Breast epithelium (tissue), 3 donors: Measurements from ENCODE around the gene ZNF831.

ENCODE experiments used
- POLR2A ChIP-seq: fragments of 450-650 bp; IDR thresholded peaks from one replicate; pipeline ENCODE4 v1.6.1; 2016; ENCODE audit warnings: antibody characterized with exemption, mild to moderate bottlenecking, moderate library complexity
- POLR2AphosphoS5 ChIP-seq, 3 donors: sonication (generic); formaldehyde crosslinking; IDR thresholded peaks; one replicate each; pipeline ENCODE4 v1.6.1; 2017; ENCODE audit warnings: antibody characterized with exemption in 3 of 3
- TF ChIP-seq, protein P1 (sequence below), 3 donors: fragments of 450-650 bp; IDR thresholded peaks; one replicate each; pipeline ENCODE4 v1.5.1; 2016 to 2017; ENCODE audit warnings: antibody characterized with exemption in 3 of 3, mild to moderate bottlenecking in 3 of 3, moderate library complexity in 3 of 3

- TF ChIP-seq POLR2A = no peak
- TF ChIP-seq, protein P1, sequence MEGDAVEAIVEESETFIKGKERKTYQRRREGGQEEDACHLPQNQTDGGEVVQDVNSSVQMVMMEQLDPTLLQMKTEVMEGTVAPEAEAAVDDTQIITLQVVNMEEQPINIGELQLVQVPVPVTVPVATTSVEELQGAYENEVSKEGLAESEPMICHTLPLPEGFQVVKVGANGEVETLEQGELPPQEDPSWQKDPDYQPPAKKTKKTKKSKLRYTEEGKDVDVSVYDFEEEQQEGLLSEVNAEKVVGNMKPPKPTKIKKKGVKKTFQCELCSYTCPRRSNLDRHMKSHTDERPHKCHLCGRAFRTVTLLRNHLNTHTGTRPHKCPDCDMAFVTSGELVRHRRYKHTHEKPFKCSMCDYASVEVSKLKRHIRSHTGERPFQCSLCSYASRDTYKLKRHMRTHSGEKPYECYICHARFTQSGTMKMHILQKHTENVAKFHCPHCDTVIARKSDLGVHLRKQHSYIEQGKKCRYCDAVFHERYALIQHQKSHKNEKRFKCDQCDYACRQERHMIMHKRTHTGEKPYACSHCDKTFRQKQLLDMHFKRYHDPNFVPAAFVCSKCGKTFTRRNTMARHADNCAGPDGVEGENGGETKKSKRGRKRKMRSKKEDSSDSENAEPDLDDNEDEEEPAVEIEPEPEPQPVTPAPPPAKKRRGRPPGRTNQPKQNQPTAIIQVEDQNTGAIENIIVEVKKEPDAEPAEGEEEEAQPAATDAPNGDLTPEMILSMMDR (IDR thresholded peaks at IDR 0.05) = no peak
- no peak for TF ChIP-seq POLR2AphosphoS5 (IDR thresholded peaks at IDR 0.05)
Measured at GRCh38 chr20:59230385-59230784, 66.8 kb downstream of the ZNF831 start.
